GM21786 (cell line): ENCODE data around the gene PRR13.
"Not testable (repeated sequence)": the region's sequence is repeated elsewhere in the genome, so short reads cannot be mapped to it uniquely, and the experiment has no call there.

Experiments
- ATAC-seq: cut with Tn5 transposase; IDR thresholded peaks from one replicate; pipeline ENCODE4 v1.9.1; 2021; ENCODE audit not compliant: unreplicated experiment

Gene PRR13

DNA sequence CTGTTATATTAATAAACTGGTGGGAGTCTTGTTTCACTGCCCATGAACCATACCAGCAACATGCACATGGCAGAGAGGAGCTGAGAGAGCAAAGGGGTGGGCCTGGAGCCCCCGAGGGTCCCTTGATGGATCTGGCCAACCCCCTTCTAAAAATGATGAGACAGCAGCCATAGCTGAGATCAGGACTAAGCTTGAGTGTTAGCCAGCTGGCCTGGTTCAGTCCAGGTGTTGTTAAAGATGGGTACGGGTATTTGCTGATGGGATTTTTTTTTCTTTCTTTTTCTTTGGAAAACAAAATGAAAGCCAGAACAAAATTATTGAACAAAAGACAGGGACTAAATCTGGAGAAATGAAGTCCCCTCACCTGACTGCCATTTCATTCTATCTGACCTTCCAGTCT lies 26.3 kb downstream of the PRR13 start:
- no peak for ATAC-seq

GRCh38 chr12:53468282-53468681 lies 26.7 kb downstream of the PRR13 start:
- ATAC-seq: no peak

DNA sequence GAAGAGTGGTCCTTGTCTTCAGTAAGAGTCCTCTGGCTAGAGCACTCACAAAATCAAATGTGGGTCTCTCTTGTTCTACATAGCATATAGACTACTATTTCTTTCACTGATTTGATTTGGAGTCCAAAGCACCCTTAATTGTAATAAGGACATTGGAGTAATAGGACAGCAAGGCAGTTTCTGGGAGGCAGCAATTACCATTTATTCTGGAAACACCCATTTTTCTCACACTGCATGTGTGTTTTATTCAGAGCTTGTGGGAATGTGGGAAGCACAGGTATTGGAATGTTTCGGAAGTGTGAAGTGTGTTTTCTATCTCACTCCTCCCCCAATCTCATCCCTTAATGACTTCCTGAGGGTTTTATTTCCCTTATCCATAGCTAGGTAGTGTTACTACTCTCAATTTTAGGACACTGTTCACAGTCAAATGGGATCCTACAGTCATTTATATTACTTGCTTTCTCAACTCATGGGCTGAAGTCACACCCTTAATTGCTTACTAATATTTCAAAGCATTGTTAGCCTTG lies 30.6 kb downstream of the PRR13 start:
- ATAC-seq: no peak

DNA sequence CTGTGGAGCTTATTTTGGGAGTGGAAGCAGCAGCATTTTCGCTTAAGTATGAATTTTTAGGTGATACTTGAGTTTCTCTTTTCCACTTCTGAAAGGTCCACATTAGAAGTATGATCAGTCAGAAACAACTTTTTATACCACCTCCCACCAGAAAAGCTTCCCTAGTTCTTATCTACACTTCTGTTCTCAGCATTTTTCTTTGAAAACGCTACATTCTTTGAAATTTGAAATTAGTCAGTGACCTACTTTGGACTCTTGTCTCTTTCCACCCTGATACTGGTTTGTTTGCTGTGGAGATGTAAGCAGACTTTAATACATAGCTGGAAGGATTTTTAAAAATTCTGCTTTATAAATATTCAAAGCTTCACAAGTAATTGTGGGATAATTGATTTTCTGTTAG lies 32.5 kb downstream of the PRR13 start:
- no peak for ATAC-seq

DNA sequence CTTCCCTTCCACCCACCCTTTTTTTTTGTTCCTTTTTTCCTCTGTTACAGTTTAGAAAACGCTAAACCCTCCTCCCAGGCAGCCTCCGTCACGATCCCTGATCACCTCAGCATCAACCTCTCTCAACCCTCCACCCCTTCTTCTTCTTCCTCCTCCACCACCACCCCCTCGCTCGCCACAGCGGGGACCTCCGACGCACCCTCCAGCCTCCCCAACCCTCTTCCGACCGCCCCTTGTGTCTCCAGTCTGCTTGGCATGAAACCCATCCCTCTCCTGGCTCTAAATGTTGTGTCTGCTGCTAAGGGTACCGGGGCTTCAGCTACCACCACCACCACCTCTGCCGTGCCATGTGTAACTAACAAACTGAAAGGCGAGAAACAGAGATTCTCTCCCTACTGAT lies 33.3 kb downstream of the PRR13 start:
- ATAC-seq: no peak

GRCh38 chr12:53476769-53477209 lies 35.3 kb downstream of the PRR13 start:
- ATAC-seq: no peak

GRCh38 chr12:53478865-53479264 lies 37.3 kb downstream of the PRR13 start:
- ATAC-seq: no peak

- no peak for ATAC-seq
Measured at GRCh38 chr12:53479331-53479730, 37.8 kb downstream of the PRR13 start.

DNA sequence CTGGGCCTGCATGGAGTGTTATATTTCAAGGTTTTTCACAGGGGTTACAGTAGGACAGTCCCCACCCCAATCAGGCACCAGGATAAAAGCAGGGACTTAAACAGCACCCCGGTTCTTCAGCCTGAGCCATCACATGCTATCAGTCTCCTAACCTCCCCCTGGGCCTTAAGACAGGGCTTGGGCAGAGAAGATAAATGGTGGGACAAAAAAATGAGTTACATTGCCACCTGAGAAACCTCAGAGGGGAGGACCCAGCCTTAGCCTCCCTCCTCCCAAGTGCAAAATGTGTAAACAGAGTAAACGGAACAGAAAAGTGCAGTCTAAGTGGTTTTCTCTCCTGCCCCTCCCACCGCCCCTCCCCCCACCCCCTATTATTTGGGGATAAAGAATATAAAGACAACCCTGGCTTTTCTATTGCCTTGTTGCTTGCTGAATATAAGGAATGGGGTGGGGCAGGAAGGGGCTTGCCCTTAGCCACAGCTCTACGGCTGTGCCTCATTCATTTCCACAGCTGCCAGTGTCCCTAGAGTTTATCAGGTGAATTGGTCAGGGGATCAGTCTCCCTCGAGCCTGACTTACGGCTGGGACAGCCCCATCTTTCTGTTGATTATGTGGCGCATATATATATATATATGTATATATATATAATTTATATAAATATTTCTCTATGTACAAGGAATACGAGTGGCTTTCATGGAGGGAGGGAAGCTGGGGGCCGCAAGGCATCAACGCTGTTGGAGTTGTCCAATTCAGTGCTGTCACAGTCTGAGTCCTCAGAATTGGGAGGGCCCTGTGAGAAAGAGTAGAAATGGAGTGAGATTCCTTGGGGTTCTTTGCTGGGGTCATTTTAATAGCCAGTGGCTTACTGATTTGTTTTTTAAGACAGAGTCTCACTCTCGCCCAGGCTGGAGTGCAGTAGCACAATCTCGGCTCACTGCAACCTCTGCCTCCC lies 39.2 kb downstream of the PRR13 start:
- no peak for ATAC-seq

- ATAC-seq: not testable (repeated sequence)
Measured at GRCh38 chr12:53481458-53481857, 39.9 kb downstream of the PRR13 start.

- no peak for ATAC-seq
Measured at GRCh38 chr12:53481939-53482586, 40.5 kb downstream of the PRR13 start.

DNA sequence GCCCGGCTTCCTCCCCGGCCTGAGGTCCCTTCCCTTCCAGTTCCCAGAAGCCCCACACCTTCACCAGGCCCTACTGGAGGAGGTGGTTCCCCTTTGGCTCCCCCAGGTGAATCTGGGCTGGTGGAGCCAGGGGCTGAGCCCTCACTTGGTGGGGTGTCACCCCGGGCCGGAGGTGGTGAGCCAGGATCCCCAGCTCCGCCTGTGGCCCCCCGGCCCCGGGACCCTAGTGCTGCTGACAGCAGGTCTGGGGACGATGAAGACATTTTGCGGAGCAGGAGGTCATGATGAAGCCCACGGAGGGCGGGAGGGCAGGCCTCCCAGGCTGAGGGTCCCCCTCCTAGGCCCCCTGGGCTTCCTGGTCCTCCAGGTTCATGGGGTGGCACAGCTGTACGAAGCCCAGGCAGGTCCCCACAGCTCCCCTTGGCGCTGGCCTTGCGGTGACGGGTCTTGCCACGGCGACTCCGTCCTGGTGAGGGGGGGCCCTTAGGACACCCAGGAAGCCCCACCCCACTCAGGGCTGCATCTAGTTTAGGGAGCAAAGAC lies 41.2 kb downstream of the PRR13 start:
- ATAC-seq: no peak

- ATAC-seq: no peak
Measured at GRCh38 chr12:53483225-53483978, 41.9 kb downstream of the PRR13 start.

DNA sequence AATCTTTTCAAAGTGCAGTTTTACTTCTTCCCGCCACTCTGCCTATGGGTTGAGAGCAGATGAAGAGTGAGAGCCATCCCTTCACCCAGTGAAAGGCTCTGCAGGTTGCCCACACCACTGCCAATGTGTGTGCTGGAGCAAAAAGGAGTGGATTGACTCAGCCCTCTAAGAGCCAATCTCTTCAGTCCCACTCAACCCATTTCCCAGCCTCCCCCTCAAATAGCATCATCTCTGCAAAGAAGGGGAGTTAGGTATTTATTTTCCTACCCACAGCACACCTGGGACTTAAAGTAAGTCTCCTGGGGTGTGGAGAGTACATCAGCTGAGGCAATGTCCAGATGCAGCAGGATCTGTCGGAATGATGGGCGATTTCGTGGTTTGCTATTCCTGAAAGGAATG lies 42.4 kb downstream of the PRR13 start:
- ATAC-seq: no peak

DNA sequence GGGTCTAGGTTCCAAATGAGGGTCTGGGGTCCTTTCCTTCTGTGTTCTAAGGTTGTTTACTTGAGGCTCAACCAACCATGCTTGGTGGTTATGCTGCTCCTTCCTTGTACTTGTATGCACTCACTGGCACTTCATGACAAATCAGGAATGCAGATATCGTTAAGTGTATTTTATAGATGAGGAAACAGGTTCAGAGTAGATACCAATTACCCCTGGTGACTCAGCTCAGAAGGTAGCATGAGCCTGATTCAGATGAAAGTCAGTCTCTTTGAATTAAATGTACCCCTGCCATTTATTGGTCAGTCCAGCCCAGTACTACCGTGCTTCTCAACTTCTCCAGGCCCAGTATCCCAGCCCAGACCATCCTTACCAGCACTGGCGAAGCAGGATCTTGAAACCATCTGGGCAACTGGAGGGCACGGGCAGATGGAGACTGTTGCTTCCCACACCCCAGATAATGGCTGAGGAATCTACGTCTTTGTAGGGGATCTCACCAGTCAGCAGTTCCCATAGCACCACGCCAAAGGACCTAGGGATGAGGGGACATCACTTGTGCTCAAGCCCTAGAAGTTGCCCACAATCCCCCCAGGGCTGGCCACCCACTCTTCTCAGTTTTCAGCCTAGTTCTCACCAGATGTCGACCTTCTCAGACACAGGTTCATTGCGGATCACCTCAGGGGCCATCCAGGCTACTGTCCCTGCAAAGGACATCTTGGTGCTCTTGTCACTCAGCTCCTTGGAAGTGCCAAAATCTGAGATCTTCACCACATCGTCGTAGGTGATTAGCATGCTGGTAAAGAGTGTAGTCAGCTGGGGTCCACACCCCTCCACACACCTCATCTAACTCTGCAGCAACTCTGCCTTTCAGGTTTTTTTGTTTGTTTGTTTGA lies 43.4 kb downstream of the PRR13 start:
- no peak for ATAC-seq

- no peak for ATAC-seq
Measured at GRCh38 chr12:53485955-53486735, 44.6 kb downstream of the PRR13 start.

GRCh38 chr12:53486736-53487487 lies 45.4 kb downstream of the PRR13 start:
- ATAC-seq: no peak

DNA sequence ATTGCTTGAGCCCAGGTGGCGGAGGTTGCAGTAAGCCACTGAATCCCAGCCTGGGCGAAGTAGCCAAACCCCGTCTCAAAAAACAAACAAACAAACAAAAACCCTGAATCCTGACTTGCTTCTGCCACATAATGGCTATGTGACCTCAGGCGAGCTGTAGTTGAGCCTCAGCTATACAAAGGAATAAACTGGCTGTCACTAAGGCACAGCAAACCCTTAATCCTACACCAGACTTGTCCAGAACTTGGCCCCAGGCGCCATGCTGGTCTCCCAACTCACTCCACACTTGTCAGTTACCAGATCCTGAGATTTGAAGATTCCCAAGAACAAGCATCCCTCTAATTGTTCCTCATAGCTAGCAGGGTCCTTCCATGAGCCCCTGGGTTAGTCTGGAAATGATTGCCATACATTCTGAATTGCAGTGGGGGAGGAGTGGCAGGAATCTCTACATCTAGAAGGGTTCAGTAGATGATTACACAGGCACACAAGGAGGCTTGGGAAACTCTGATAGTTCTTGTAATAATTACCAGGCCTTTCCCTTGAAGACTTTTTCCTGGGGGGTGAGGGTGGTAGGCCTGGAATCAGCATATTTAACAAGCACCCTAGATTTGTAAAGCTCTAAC lies 47.8 kb downstream of the PRR13 start:
- ATAC-seq: no peak
